Measurements from ENCODE around the gene ZNF70.

GRCh38 chr22:23722724-23723123 lies 28.2 kb downstream of the ZNF70 start:
- TF ChIP-seq CTCF (IDR thresholded peaks at IDR 0.05; ENCODE audit: poor library complexity) = no peak
- TF ChIP-seq EZH2phosphoT487 (IDR thresholded peaks at IDR 0.05; ENCODE audit: low read depth, severe bottlenecking, unreplicated experiment) = no peak
- TF ChIP-seq EZH2 (IDR thresholded peaks at IDR 0.05; ENCODE audit: borderline replicate concordance) = no peak

All from hepatocyte (in vitro differentiated cells).